Stimulated activated CD4-positive, alpha-beta T cell treated with anti-CD3 and anti-CD28 coated beads, Interleukin-1b, Interleukin-23, amount 100 ng/mL, for 4 hours (primary cell): ENCODE results near the gene RAP1GAP2.
"Not testable (repeated sequence)": the region's sequence is repeated elsewhere in the genome, so short reads cannot be mapped to it uniquely, and the experiment has no call there.

Experiments used
- DNase-seq, 2 donors: peaks; one replicate each; pipeline ENCODE4 v3.0.0-alpha.2; 2020; ENCODE audit warnings: low read depth in 2 of 2

The RAP1GAP2 gene

GRCh38 chr17:2883544-2884213 lies 87.4 kb downstream of the RAP1GAP2 start:
- DNase-seq = no peak

GRCh38 chr17:2885733-2886132 lies 89.5 kb downstream of the RAP1GAP2 start:
- DNase-seq = no peak

- no peak for DNase-seq
These were observed 92.1 kb downstream of the RAP1GAP2 start for GRCh38 chr17:2888326-2888725.

- no peak for DNase-seq
These were observed 93.0 kb downstream of the RAP1GAP2 start for GRCh38 chr17:2889256-2889655.

- DNase-seq = not testable (repeated sequence)
These were observed 94.5 kb downstream of the RAP1GAP2 start for GRCh38 chr17:2890778-2891177.

- no peak for DNase-seq
These were observed 96.2 kb downstream of the RAP1GAP2 start for GRCh38 chr17:2892305-2892971.

- no peak for DNase-seq
These were observed 97.2 kb downstream of the RAP1GAP2 start for GRCh38 chr17:2893422-2893914.

GRCh38 chr17:2894782-2895181 lies 98.5 kb downstream of the RAP1GAP2 start:
- no peak for DNase-seq

- no peak for DNase-seq
These were observed 101.4 kb downstream of the RAP1GAP2 start for GRCh38 chr17:2897605-2898004.

GRCh38 chr17:2898255-2898926 lies 102.2 kb downstream of the RAP1GAP2 start:
- no peak for DNase-seq

- no peak for DNase-seq
These were observed 103.7 kb downstream of the RAP1GAP2 start for GRCh38 chr17:2899906-2900305.

- no peak for DNase-seq
These were observed 104.6 kb downstream of the RAP1GAP2 start for GRCh38 chr17:2900842-2901241.

- DNase-seq = no peak
These were observed 105.3 kb downstream of the RAP1GAP2 start for GRCh38 chr17:2901582-2901981.

- DNase-seq = no peak
These were observed 106.3 kb downstream of the RAP1GAP2 start for GRCh38 chr17:2902546-2902945.

- no peak for DNase-seq
These were observed 107.1 kb downstream of the RAP1GAP2 start for GRCh38 chr17:2903193-2903974.

GRCh38 chr17:2904135-2904534 lies 107.9 kb downstream of the RAP1GAP2 start:
- DNase-seq = no peak

- DNase-seq = no peak
These were observed 109.0 kb downstream of the RAP1GAP2 start for GRCh38 chr17:2905269-2905668.

- no peak for DNase-seq
These were observed 109.7 kb downstream of the RAP1GAP2 start for GRCh38 chr17:2905696-2906501.

GRCh38 chr17:2906901-2907300 lies 110.7 kb downstream of the RAP1GAP2 start:
- peak in 1 of 2 donors; percentile 3 for DNase-seq

- no peak for DNase-seq
These were observed 113.1 kb downstream of the RAP1GAP2 start for GRCh38 chr17:2909175-2909845.

- no peak for DNase-seq
These were observed 113.6 kb downstream of the RAP1GAP2 start for GRCh38 chr17:2909846-2910234.
